HL-60 (cell line): Measurements from ENCODE around the gene ACOX3.

Experiments used
- DNase-seq, 2 experiments: peaks; one replicate each; pipeline ENCODE4 v3.0.0-alpha.2; 2010 to 2020; ENCODE audit warnings: low read depth in 1 of 2, low spot score in 1 of 2
- H3K27ac ChIP-seq: fragments of 250-450 bp; sonication (Bioruptor Pico); replicated peaks from 2 replicates; pipeline ENCODE4 v1.5.1; 2020; ENCODE audit warnings: mild to moderate bottlenecking, moderate library complexity
- H3K27me3 ChIP-seq: fragments of 250-450 bp; sonication (Bioruptor Pico); 2 replicates; pipeline ENCODE4 v1.5.1; 2021; ENCODE audit warnings: mild to moderate bottlenecking, moderate library complexity; ENCODE audit not compliant: insufficient read depth, poor library complexity, severe bottlenecking
- H3K4me3 ChIP-seq: replicated peaks from 2 replicates; pipeline ENCODE4 v1.5.1; 2011; ENCODE audit warnings: mild to moderate bottlenecking, control low read depth, low read length; ENCODE audit not compliant: insufficient read depth
- CTCF ChIP-seq: IDR thresholded peaks from one replicate; pipeline ENCODE4 v1.5.1; 2011; ENCODE audit warnings: low read length, control low read depth, inconsistent platforms; ENCODE audit not compliant: insufficient read depth
- GABPA ChIP-seq: IDR thresholded peaks from 2 replicates; pipeline ENCODE4 v1.6.1; 2012; ENCODE audit warnings: low read depth
- POLR2AphosphoS5 ChIP-seq: IDR thresholded peaks from 2 replicates; pipeline ENCODE4 v1.6.1; 2012; ENCODE audit warnings: low read depth
- SPI1 ChIP-seq: IDR thresholded peaks from 2 replicates; pipeline ENCODE4 v1.6.1; 2012; ENCODE audit warnings: low read depth, mild to moderate bottlenecking, borderline replicate concordance
- TF ChIP-seq, protein P1 (sequence below): IDR thresholded peaks from 2 replicates; pipeline ENCODE4 v1.6.1; 2012; ENCODE audit warnings: low read depth; ENCODE audit not compliant: insufficient replicate concordance

The ACOX3 gene

GRCh38 chr4:8334786-8335460, 105.6 kb downstream of the ACOX3 start:
- Histone ChIP-seq H3K27me3 (no peaks in the 10 kb centered on the region), H3K27ac (no peak overlapping the region), H3K4me3 (no peak overlapping the region)
- no peak for DNase-seq
- TF ChIP-seq CTCF, result no peak
- no peak for TF ChIP-seq SPI1
- TF ChIP-seq, protein P1, sequence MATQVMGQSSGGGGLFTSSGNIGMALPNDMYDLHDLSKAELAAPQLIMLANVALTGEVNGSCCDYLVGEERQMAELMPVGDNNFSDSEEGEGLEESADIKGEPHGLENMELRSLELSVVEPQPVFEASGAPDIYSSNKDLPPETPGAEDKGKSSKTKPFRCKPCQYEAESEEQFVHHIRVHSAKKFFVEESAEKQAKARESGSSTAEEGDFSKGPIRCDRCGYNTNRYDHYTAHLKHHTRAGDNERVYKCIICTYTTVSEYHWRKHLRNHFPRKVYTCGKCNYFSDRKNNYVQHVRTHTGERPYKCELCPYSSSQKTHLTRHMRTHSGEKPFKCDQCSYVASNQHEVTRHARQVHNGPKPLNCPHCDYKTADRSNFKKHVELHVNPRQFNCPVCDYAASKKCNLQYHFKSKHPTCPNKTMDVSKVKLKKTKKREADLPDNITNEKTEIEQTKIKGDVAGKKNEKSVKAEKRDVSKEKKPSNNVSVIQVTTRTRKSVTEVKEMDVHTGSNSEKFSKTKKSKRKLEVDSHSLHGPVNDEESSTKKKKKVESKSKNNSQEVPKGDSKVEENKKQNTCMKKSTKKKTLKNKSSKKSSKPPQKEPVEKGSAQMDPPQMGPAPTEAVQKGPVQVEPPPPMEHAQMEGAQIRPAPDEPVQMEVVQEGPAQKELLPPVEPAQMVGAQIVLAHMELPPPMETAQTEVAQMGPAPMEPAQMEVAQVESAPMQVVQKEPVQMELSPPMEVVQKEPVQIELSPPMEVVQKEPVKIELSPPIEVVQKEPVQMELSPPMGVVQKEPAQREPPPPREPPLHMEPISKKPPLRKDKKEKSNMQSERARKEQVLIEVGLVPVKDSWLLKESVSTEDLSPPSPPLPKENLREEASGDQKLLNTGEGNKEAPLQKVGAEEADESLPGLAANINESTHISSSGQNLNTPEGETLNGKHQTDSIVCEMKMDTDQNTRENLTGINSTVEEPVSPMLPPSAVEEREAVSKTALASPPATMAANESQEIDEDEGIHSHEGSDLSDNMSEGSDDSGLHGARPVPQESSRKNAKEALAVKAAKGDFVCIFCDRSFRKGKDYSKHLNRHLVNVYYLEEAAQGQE, result no peak
- no peak for TF ChIP-seq POLR2AphosphoS5
- no peak for TF ChIP-seq GABPA

DNA sequence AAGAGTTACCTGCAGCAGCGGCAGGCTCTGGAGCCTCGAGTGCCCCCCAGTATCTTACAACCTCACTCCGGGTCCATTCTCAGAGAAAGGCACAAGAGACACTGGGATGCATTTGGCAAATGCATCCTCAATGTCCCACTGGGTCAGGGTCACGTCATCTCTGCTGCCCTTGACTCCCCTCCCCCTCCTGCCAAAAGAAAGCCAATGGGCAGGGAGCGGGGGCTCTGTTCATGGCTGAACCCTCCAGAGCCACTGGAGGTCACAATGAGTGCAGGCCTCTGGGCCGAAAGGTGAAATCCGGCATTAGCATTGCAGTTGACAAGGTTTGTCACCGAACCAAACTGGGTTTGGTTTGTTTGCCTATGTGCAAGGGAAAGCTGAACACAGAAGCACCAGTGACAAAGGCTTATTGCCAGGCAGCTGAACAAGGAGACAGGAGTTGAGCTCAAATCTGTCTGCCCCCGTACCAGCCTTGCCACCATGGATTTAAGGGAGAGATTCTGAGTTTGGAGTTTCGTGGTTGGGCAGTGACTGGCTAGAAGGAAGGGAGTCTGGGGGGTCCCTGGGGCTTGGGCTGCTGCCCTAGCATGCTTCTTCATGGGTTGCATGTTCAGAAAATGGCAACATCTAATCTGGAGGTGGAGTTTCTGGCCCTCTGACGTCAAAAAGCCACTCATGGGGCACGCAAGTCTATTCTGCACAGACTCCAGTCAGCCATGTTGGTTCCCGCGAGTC, 106.6 kb downstream of the ACOX3 start:
- H3K27ac ChIP-seq, result no peak overlapping the region
- DNase-seq, result no peak
- TF ChIP-seq GABPA, result no peak
- TF ChIP-seq SPI1, result no peak
- no peak for TF ChIP-seq POLR2AphosphoS5
- no peak for TF ChIP-seq CTCF
- TF ChIP-seq, protein P1, result no peak
- no peak overlapping the region for H3K4me3 ChIP-seq
- no peaks in the 10 kb centered on the region for H3K27me3 ChIP-seq

DNA sequence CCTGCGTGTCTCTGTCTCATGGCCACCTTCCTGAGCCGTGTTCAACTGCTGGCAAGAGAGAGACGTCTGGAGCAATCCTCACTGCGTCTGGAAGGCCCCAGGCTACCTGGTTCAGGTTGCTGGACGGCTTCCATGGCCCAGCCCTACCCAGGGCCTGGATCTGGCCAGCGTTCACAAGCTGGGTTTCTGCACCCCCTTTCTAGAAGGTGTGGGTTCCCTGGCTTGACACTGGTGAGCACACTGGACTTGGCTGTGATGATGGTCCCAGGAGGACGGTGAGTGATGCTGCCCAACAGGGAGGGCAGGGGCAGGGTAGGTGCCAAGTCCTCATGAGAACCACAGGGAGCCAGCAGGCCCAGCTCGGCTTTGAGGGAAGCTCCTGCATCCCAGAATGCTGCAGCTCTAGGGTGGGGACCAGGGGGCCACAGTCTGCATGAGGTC, 107.6 kb downstream of the ACOX3 start:
- H3K4me3 ChIP-seq, result no peak overlapping the region
- no peak for DNase-seq
- H3K27ac ChIP-seq, result no peak overlapping the region
- no peak for TF ChIP-seq GABPA
- TF ChIP-seq POLR2AphosphoS5, result no peak
- no peak for TF ChIP-seq SPI1
- TF ChIP-seq, protein P1, result no peak
- no peak for TF ChIP-seq CTCF
- H3K27me3 ChIP-seq, result no peaks in the 10 kb centered on the region
